Measurements from ENCODE around the gene FAHD2A.
"Not testable (repeated sequence)": the region's sequence is repeated elsewhere in the genome, so short reads cannot be mapped to it uniquely, and the experiment has no call there.

The FAHD2A gene

GRCh38 chr2:95391641-95392310 is 10.7 kb upstream of the FAHD2A start:
- no peak for DNase-seq

GRCh38 chr2:95392320-95392719 is 10.2 kb upstream of the FAHD2A start:
- no peak for DNase-seq

GRCh38 chr2:95392730-95393455 is 9.6 kb upstream of the FAHD2A start:
- no peak for DNase-seq

- no peak for DNase-seq
Measured at GRCh38 chr2:95393901-95394300, 8.6 kb upstream of the FAHD2A start.

GRCh38 chr2:95399061-95399460 is 3.4 kb upstream of the FAHD2A start:
- DNase-seq: no peak

GRCh38 chr2:95401480-95401879 is 1.0 kb upstream of the FAHD2A start:
- DNase-seq: no peak

- DNase-seq: not testable (repeated sequence)
Measured at GRCh38 chr2:95402004-95402369, 521 bp upstream of the FAHD2A start.

- DNase-seq: peak in 1 of 2 donors; percentile 45
Measured at GRCh38 chr2:95403204-95403721, 755 bp downstream of the FAHD2A start.

GRCh38 chr2:95403824-95404223 is 1.3 kb downstream of the FAHD2A start:
- DNase-seq: not testable (repeated sequence)

GRCh38 chr2:95404676-95405075 is 2.2 kb downstream of the FAHD2A start:
- DNase-seq: not testable (repeated sequence)

- DNase-seq: not testable (repeated sequence)
Measured at GRCh38 chr2:95411239-95411638, 8.7 kb downstream of the FAHD2A start.

GRCh38 chr2:95414015-95414594 is 11.6 kb downstream of the FAHD2A start:
- peak; percentile 29 to 59 for DNase-seq

- DNase-seq: not testable (repeated sequence)
Measured at GRCh38 chr2:95415138-95415537, 12.6 kb downstream of the FAHD2A start.

GRCh38 chr2:95415561-95415960 is 13.1 kb downstream of the FAHD2A start:
- DNase-seq: not testable (repeated sequence)

- not testable (repeated sequence) for DNase-seq
Measured at GRCh38 chr2:95427196-95427867, 24.8 kb downstream of the FAHD2A start.

GRCh38 chr2:95429748-95430467 is 27.4 kb downstream of the FAHD2A start:
- not testable (repeated sequence) for DNase-seq

GRCh38 chr2:95433373-95433772 is 30.9 kb downstream of the FAHD2A start:
- not testable (repeated sequence) for DNase-seq

- DNase-seq: not testable (repeated sequence)
Measured at GRCh38 chr2:95433973-95434372, 31.5 kb downstream of the FAHD2A start.

- DNase-seq: not testable (repeated sequence)
Measured at GRCh38 chr2:95434507-95435076, 32.1 kb downstream of the FAHD2A start.

GRCh38 chr2:95435162-95435871 is 32.8 kb downstream of the FAHD2A start:
- DNase-seq: not testable (repeated sequence)

GRCh38 chr2:95435872-95436209 is 33.3 kb downstream of the FAHD2A start:
- DNase-seq: not testable (repeated sequence)
